ENCODE results near the gene DOLK.
A peak's percentile ranks its signal among the peaks of the same experiment; 100 is the strongest.
"Not testable (repeated sequence)": the region's sequence is repeated elsewhere in the genome, so short reads cannot be mapped to it uniquely, and the experiment has no call there.

DOLK gene

DNA sequence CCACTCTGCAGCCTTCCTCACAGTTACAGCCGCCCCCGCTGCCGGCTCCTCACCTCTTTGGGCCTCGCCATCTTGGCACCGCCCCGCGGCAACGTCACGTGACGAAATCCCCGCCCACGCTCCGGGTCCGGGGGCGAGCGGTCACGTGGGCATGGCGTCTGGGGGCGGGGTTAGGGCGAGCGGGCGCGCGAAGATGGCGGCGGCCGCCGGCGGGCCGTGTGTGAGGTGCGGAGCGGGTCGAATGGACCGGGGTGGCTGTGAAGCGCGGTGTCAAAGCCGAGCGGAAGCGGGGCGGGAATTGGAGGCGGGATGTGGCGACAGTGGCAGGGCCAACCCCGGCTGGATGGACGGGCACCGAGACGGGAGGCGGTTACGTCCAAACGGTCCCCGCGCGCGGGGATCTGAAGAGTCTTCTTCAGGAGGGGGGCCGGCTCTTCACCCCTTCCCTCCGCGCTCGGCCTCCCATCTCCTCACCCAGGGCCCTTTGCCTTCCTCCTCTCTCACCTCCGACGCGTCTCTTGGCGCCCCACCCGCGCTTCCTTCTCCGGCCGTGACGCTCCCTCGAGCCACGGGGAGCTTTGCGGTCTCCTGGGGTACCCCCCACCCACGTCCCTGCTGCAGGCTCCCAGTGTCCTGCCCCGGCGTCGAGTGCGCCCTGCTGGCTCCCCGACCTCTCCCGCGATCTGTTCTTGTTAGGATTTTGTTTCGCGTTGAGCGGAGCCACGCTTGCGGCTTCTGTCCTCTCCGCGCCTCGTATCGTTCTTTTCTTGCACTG, at the start of gene DOLK, which contains the start of gene NUP188:
Gene DOLK (minus strand): TSS at position 77 of the 775 bp plus-strand sequence. CDS start 300 bp downstream, outside the sequence.
Gene NUP188 (plus strand): TSS at position 173 of the 775 bp plus-strand sequence. CDS start 21 bp downstream, at position 194.
- DNase-seq (ENCODE audit: low read depth), result peak; percentile 99

DNA sequence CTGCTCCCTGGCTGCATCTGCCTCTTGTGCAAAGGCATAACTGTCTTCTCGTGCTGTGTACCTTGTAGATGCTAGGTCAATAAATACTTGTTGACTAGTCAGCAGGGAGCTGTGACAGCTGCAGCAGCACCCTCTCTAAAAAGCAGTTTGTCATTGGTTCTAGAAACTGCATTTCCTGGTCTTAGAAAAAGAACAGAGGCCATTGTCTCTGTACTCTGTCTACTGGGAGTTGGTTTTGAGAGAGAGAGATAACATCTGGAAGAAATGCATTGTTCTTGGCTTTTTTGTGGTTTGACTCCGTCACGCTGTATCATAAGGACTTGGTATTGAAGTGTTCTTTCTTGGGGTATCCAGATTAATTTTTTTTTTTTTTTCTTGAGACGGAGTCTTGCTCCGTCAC, 48.4 kb upstream of the DOLK start:
- DNase-seq (ENCODE audit: low read depth), result no peak

DNA sequence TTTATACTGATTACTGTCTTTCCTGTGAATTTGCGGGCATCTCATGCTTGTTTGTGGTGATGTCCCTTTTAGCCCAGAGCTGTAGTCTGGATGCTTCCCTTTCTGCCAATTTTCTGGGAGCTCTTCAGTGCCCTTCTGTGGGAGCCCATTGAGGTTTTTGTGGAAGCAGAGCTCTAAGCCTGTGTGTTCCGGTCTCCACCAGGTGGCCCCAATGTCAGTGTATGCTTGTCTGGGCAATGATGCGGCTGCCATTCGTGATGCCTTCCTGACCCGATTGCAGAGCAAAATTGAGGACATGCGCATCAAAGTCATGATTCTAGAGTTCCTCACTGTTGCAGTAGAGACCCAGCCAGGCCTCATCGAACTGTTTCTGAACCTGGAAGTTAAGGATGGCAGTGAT, 45.6 kb upstream of the DOLK start:
- no peak for DNase-seq (ENCODE audit: low read depth)

DNA sequence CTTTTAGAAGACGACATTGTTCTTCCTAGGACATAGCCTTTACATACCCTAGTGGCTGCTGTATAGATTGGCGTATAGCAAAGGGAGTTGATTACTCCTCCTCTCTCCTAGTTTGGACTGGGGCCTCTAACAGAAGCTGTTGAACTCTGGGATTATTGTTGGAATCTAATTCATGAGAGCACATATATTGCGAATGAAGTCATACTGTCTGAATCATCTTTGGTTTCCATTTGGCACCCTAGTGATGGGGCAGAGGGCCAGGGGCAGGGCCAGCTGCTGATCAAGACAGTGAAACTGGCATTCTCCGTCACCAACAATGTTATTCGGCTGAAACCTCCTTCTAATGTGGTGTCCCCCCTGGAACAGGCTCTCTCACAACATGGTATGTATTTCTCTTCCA, 40.4 kb upstream of the DOLK start:
- DNase-seq (ENCODE audit: low read depth), result no peak

DNA sequence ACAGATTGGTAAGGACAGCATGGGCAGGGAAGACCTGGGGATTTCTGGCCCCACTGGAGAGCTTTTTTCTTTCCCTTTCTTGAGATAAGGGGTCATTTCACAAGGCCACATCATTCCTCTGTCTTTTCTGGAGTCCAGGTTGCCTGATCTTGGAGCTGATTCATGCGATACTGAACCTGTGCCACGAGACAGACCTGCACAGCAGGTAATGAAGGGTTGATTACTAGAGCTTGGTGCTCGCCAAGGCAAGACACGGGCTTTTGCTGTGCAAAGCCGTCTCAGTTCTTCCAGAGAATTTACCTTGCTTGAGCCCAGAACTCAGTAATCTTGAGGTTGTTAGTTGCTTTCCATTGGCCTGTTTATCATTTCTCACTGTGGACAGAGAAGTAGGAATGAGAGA, 39.3 kb upstream of the DOLK start:
- no peak for DNase-seq (ENCODE audit: low read depth)

DNA sequence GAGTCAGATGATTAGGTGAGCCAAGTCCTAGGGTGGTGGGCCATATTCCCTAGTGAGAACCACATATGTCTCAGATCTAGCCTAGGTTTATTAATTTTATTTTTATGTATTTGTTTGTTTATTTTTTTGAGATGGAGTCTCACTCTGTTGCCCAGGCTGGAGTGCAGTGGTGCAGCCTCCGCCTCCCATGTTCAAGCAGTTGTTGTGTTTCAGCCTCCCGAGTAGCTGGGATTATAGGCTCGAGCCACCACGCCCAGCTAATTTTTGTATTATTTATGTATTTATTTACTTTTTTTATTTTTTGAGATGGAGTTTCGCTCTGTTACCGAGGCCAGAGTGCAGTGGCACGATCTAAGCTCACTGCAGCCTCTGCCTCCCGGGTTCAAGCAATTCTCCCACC, 36.1 kb upstream of the DOLK start:
- DNase-seq (ENCODE audit: low read depth), result no peak

DNA sequence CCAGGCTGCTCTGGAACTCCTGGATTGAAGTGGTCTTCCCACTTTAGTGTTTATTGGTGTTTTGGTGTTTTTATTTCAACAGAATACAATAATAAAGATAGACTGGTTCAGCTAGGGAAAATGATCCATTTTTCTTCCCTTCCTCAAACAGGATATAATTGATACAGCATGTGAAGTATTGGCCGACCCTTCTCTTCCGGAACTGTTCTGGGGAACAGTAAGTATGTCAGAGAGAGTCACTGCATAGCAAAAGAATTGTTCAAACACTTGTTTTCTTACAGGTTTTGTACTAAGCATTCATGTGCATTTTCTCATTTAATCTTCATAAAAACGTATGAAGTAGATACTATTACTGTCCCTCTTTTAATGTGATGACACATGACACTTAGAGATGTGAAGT, 31.7 kb upstream of the DOLK start:
- no peak for DNase-seq (ENCODE audit: low read depth)

DNA sequence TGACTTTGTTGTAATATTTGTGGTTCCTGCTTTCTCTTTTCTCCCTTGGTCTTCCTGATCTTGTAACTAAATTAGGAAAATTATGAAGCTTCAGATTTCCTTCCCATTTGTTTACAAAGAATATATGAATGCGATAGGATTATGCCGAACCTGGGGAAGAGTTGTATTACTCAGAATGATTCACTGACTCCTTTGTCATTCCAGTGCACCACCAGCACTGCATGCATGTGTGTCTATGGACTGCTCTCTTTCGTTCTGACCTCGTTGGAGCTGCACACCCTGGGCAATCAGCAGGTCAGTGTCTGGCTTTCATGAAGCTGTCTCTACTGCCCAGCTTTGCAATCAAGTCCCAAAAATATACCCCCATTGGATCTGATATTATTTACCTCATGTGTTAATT, 25.6 kb upstream of the DOLK start:
- no peak for DNase-seq (ENCODE audit: low read depth)

DNA sequence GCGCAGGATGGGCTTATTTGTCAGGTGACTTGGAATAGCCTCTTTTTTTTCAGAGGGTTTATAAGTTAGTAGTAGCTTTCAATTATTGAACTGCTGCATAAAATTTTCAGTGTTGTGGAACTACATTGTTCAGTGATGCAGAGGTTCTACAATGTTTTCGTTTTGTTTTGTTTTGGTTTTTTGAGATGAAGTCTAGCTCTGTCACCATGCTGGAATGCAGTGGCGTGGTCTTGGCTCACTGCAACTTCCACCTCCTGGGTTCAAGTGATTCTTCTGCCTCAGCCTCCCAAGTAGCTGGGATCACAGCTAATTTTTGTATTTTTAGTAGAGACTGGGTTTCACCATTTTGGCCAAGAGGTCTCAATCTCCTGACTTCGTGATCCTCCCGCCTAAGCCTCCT, 22.1 kb upstream of the DOLK start:
- DNase-seq (ENCODE audit: low read depth), result no peak

DNA sequence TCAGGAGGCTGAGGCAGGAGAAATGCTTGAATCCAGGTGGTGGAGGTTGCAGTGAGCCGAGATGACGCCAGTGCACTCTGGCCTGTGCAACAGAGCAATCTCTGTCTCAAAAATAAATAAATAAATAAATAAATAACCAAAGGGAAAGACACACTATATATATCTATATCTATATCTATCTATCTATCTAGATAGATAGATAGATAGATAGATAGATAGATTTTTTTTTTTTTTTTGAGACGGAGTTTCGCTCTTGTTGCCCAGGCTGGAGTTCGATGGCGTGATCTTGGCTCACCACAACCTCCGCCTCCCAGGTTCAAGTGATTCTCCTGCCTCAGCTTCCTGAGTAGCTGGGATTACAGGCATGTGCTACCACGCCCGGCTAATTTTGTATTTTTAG, 14.0 kb upstream of the DOLK start:
- not testable (repeated sequence) for DNase-seq (ENCODE audit: low read depth)

DNA sequence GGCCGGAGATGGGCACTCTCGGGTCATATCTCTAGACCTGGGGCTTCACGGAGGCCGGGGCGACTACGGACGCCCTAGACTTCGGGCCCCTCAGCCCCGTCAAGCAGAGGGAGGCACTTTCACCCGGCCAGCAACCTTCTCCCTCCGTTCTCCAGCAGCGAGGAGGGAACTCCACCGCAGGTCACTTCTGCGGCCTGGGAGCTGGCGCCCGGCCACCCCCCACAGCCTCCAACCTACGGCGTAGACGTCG, 201 bp downstream of the DOLK start:
- no peak for DNase-seq (ENCODE audit: low read depth)

DNA sequence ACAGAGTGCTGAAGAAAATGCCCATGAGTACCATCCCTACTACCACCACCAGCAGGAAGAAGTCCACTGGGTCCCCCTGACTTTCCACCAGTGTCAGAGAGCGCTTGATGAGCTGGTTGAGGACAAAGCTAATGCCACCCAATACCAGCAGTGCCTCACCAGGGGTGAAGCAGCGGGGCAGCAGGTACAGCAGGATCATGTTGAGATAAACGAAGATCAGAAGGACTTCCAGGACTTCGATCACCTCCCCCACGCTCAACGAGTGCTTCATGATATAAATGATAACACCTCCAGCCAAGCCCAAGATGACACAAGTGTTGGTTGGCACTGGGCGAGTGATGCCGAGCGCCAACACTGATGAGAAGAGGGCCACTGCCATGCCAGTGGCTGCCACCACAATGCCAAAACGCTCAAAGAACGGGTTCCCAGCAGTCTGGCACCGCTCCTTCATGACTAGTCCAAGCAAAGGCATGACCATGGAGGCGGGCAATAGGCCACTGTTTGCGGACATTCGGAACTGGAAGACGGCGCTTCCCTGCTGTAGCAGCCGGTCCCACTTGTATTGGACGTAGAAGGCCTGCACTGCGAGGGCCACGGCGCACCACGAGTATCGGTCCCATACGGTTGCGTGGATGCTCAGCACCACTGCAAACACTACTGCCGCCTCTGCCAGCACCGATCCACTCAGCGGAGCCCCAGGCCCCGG, 679 bp downstream of the DOLK start:
- no peak for DNase-seq (ENCODE audit: low read depth)

DNA sequence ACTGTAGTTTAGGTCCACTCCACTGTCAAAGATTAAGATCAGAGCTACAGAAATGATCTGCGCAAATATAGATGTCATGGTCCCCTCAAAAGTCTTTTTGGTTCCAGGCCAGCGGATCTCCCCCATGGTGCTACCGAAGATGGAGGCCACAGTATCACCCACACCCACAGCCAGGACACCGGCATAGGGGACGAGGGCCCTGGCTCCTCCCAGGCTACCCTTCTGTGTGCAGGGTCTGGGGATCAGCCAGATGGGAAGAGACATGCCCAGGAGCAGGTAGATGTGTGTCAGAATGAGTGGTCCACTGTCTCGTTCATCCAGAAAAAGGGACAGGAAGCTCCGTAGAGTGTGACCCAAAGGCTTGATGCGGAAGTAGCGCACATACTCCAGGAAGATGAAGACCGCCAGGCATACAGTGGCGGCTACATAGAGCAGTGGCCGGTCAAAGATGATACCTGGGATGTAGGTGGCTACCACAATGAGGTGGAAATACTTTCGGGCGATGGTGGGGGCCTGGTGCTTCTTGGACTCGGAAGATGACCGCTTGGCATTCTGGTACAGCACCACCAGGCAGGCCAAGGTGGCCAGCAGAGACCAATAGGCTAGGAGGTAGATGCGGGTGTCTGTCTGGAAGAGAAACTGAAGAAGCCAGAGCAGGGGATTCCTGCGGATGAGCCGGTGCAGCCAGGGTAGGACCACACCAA, 1.5 kb downstream of the DOLK start:
- no peak for DNase-seq (ENCODE audit: low read depth)

DNA sequence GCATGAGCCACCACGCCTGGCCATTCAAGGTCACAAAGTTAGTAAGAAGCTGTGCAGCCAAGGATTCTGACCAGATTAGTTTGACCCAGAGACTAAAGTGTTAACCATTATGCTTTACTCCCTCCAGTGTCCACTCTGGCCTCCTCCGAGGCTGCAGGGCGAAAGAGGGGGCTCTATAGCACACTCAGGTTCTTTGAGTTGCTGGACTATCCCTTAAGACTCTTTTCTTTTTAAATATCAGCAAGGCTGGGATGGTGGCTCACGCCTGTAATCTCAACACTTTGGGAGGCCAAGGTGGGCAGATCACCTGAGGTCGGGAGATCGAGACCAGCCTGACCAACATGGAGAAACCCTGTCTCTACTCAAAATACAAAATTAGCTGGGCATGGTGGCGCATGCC, 2.4 kb downstream of the DOLK start:
- not testable (repeated sequence) for DNase-seq (ENCODE audit: low read depth)

DNA sequence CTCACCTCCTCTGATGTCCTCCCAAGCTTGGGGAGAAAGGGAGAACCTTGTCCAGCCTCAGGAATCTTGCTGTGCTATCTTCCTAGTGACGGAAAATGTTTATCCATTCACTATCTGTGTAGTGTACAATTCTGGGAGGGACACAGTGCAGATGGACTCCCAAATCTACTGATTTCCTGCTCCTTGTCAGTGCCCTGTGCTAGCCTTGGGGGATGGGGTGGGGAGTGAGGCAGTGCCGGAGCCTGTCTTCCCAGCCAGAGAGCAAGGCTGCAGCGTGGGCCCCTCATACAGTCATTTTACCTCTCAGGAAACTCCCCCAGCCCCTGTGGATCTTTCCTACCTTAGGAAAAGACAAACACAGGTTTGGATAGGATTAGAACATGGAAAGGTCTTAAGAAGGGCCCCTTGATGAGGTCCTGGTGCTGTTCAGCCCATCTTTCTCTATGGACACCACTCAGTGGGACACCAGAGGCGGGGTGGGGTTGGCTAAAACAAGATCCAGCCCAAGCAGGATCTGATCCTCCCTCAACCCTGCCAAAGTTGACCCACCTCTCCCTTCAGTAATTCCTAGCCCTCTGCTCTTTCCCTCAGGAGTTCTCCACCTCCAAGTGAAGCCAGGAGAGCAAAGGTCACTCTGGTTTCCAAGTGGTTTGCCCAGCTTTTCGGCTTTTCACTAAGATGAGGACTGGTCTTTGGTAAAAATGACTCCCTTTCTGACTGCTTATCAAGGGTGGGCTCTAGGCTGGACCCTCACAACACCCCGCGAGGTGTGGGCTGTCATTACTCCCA, 3.4 kb downstream of the DOLK start:
- no peak for DNase-seq (ENCODE audit: low read depth)

DNA sequence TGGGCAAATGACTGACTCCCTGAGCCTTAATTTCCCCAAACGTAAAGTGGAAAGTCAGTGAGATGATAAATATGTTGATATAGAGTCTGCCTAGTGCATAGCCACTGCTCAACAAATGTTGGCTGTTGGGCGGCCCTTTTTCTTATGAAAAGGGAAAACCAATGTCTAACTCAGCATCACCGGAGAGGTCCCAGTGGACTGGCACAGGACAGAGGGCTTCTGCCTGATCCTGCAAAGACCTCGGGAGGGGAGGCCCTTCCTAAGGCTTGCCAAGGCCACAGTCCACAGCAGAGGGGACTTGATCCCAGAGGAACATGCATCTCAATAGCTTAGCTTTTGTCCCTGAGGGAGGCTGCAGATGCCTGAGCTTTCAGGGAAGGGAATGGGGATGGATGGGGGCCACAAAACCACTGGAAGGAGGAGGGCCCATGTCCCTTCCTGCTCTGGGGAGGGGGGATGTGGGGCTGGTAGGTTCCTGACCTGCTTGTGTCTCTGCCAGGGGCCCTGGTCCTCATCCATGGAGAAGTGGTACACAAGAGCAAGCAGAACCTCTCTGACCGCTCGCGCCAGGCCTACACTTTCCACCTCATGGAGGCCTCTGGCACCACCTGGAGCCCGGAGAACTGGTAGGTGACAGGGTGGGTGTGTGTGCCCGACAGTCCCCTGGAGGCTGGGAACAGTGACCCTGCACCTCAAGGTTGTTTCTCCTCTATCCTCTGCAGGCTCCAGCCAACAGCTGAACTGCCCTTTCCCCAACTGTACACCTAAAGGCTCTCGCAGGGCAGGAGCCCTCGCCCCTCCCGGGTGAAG, 6.3 kb downstream of the DOLK start:
- no peak for DNase-seq (ENCODE audit: low read depth)

DNA sequence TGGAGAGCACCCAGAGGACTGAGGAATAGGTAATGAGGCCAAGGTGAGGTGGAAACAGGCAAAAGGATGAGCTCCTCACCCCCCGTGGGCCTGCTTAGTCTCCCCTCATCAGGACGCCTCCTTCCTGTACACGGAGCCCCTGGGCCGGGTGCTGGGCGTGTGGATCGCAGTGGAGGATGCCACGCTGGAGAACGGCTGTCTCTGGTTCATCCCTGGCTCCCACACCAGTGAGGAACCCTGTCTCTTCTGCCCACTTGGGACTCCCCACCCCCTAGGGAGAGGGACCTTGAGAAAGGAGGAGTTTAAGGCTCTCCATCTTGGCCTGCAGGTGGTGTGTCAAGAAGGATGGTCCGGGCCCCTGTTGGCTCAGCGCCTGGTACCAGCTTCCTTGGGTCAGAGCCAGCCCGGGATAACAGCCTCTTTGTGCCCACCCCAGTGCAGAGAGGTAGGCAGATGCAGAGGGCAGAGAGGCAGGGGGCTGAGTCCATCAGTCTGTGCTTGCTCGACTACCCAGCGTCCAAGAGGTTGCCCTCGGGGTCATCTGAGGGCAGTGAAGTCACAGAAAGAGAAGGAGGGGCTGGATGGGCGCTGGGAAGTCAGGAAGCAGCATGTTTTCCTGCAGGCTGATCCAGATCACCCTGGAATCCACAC, 7.0 kb downstream of the DOLK start:
- DNase-seq (ENCODE audit: low read depth), result no peak

DNA sequence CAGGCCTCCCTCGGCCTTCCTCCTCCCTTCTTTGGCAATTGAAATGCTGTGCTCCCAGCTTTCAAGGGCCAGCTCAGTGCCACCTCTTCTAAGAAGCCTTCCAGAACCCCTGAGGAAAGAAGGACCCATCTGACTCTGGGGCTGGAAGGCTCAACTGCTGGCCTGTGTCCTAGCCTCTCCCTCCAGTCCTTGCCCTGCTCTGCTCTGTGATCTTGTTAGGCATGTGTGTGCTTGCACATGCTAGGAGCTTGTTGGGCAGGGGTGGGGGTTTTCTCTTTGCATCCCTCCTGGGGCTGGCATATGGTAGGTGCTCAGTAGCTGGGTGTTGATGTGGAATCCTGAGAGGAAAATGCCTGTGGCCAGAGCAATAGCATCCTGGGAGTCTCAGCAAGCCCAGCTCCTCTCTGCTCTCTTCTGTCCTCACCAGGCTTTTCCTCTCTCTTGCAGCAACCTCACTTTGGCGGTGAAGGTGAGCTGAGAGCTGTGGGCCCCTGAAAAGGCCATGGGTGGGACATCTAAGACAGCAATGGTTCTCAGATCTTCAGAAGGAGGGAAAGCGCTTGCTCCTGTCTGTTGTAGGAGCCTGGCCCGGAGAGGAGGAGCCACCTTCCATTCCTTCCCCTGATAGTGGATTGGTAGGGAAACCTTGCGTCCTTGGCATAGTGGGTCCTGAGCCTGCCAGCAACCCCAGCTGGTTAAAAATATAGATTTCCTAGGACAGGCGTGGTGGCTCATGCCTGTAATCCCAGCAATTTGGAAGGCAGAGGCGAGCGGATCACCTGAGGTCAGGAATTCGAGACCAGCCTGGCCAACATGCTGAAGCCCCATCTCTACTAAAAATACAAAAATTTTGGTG, 9.9 kb downstream of the DOLK start:
- DNase-seq (ENCODE audit: low read depth), result no peak

DNA sequence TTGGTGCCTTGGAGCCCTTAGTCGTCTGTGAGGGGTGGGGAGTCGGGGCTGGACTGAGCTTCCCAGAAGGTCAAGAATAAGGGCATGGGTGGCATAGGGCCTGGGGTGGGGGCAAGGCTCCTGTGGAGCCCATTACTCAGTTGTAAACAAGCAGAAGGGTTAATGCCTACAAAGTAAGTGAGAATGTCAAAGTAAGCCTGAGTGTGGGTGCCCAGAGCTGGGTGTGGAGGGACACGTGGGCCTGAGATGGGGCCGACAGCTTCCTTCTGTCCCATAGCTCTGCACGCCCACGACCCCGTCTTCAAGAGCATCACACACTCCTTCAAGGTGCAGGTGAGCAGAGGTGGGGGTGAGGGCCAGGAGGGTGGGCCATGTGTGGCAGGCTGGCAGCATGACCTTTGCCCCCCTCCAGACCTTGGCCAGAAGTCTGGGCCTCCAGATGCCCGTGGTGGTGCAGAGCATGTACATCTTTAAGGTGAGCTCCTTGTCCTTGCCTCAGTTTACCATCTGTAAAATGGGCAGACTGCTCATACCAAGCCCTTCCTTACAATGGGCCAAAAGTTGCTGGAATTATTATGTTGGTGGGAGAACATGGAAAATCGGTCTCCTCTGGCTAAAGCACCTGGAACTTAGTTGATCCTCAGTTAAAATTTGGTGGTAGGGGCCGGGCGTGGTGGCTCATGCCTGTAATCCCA, 11.1 kb downstream of the DOLK start:
- no peak for DNase-seq (ENCODE audit: low read depth)

All from stimulated activated CD8-positive, alpha-beta memory T cell treated with anti-CD3 and anti-CD28 coated beads, Interleukin-12 subunit alpha, Interleukin-12 subunit beta, amount 100 ng/mL, for 4 hours (primary cell).